H1 (cell line): ENCODE results near the gene OGFOD1. TPM values are rescaled to one million over a fixed set of nuclear protein-coding genes. Genes with fewer than 3 reads are reported as not detected.

Experiments used
- CHD7 ChIP-seq: fragments of 300-600 bp; sonication (generic); IDR thresholded peaks from 2 replicates; pipeline ENCODE4 v1.7.1; 2012; ENCODE audit warnings: low read length, moderate library complexity, mild to moderate bottlenecking, inconsistent platforms; ENCODE audit not compliant: insufficient replicate concordance
- polyA plus RNA-seq, 7 experiments: library from polyadenylated mRNA; depleted of rRNA in 3 of 7; stranded (reverse) in 5 of 7; unstranded in 2 of 7; fragments of >200 nt in 5 of 7; fragments of 200-250 nt in 2 of 7; gene quantifications; 1 replicate in 5 of 7; 2 replicates in 1 of 7; 4 replicates in 1 of 7; pipeline versions ENCODE4 v1.2.1 to v1.2.3, GENCODE V29; 2011 to 2013; ENCODE audit warnings: missing spikeins in 2 of 7, mixed read lengths in 2 of 7
- total RNA-seq: library from RNA; stranded (reverse); fragmentation: NEBNext Ultra II Directional; extraction: Animal tissue kit (Norgen Biotek cat#: 25700); gene quantifications from 2 replicates; pipeline ENCODE4 v1.2.1, GENCODE V29; 2021

The OGFOD1 gene
- total and polyA plus RNA-seq, 2 of the 8 experiments (the other 6 are each of a cell fraction or from before 2014, with no cell fraction given): 24.6 to 61.4 TPM

GRCh38 chr16:56470666-56471065, 19.3 kb downstream of the OGFOD1 start (continued):
- no peak for TF ChIP-seq CHD7
- TF ChIP-seq, all 59 proteins: peak for 0
